SK-N-MC (cell line): ENCODE data around the gene CLNK.

Experiments
- DNase-seq: peaks from one replicate; pipeline ENCODE4 v3.0.0-alpha.2; 2011; ENCODE audit warnings: low read depth, low spot score
- H3K27ac ChIP-seq: fragments of 200-600 bp; sonication (generic); 2 replicates; pipeline ENCODE4 v1.5.1; 2016; ENCODE audit warnings: mixed run types
- H3K36me3 ChIP-seq: fragments of 200-600 bp; sonication (generic); 2 replicates; pipeline ENCODE4 v1.6.1; 2017; ENCODE audit warnings: antibody characterized with exemption, low read length, mixed read lengths; ENCODE audit not compliant: insufficient read depth
- H3K4me3 ChIP-seq: fragments of 200-600 bp; sonication (generic); 2 replicates; pipeline ENCODE4 v1.5.1; 2016
- H3K9ac ChIP-seq: fragments of 200-600 bp; sonication (generic); 2 replicates; pipeline ENCODE4 v1.8.0; 2017; ENCODE audit warnings: mixed run types, mixed read lengths; ENCODE audit not compliant: insufficient read length
- H3K9me3 ChIP-seq: fragments of 200-600 bp; sonication (generic); 2 replicates; pipeline ENCODE4 v1.6.1; 2017; ENCODE audit warnings: low read depth, mild to moderate bottlenecking, antibody characterized with exemption, low read length, moderate library complexity, mixed read lengths
- EZH2 ChIP-seq: fragments of 200-600 bp; sonication (generic); IDR thresholded peaks from one replicate; pipeline ENCODE4 v1.6.1; 2017; ENCODE audit warnings: antibody characterized with exemption
- FOXP2 ChIP-seq: optimal IDR thresholded peaks from 2 replicates; pipeline ENCODE3; 2011; ENCODE audit warnings: mild to moderate bottlenecking, moderate library complexity; ENCODE audit not compliant: insufficient read depth; ENCODE audit errors: extremely low read length, control extremely low read depth
- POLR2AphosphoS5 ChIP-seq: IDR thresholded peaks from 2 replicates; pipeline ENCODE4 v1.6.1; 2012; ENCODE audit warnings: mild to moderate bottlenecking, low read depth, low read length, borderline replicate concordance

Gene CLNK

DNA sequence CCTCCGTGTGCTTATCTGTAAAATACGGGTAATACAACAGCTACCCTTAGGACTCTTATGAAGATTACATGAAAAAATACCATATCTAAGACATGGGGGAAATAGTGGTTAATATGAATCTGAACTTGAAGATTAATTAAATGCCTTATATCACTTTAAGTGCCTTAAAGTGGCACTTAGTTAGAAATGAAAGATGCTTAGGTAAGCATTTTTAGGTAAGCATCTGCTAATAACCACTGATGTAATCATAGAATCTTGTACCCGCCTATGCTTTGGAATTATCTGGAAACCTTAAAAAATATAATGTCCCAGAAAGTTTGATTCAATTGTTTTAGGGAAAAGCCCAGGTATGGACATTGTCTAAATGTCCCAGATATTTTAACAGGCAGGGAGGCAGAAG, 12.2 kb downstream of the CLNK start:
- no peak overlapping the region for H3K27ac ChIP-seq
- TF ChIP-seq FOXP2: no peak
- TF ChIP-seq EZH2: no peak
- TF ChIP-seq POLR2AphosphoS5: no peak

DNA sequence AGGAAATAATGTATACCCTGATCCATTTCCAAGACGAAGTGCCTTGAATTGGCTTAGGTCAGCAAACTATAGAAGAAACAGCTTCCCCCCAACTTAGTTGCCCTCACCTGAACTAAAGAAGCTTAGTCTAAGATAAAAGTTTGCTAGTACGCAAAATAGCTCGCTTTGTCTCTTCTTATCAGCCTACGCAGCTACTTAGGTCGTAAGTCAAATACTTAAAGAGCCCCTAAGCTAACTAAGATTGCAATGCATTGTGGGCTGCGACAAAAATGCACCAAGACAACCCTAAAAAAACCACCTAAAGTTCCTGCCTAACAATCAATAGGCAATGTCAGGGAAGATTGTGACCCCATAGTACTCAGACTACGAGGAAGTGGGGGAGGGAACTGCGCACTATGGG, 12.8 kb downstream of the CLNK start:
- no peak overlapping the region for H3K4me3 ChIP-seq
- no peaks in the 10 kb centered on the region for H3K9me3 ChIP-seq
- H3K9ac ChIP-seq: no peak overlapping the region
- no peak overlapping the region for H3K27ac ChIP-seq
- no peaks in the 10 kb centered on the region for H3K36me3 ChIP-seq
- no peak for TF ChIP-seq POLR2AphosphoS5
- TF ChIP-seq EZH2: no peak
- TF ChIP-seq FOXP2: no peak
- DNase-seq: no peak

More for the DNA sequence above, 12.2 kb downstream of the CLNK start:
- no peak overlapping the region for H3K9ac ChIP-seq
- no peaks in the 10 kb centered on the region for H3K9me3 ChIP-seq
- H3K4me3 ChIP-seq: no peak overlapping the region
- DNase-seq: no peak
- no peaks in the 10 kb centered on the region for H3K36me3 ChIP-seq

DNA sequence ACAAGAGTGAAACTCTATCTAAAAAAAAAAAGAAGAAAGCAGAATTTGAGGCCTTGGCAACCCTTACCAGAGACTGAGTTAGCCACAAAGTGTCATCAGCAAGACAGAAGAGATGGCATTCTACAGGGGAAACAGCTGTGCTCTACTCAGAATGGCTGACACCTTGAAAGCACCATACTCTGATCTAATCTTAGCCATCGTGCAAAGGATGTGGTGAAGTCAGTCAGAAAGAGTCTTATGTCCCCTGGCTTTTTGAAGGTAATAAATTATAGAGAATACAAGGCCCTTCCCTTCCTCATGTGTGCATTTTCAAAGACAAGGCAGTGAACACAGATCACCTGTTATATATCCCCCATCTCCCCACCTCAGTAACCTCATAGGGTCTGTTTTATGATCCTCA, 13.2 kb downstream of the CLNK start:
- TF ChIP-seq FOXP2: no peak
- Histone ChIP-seq H3K27ac (no peak overlapping the region), H3K9ac (no peak overlapping the region)

DNA sequence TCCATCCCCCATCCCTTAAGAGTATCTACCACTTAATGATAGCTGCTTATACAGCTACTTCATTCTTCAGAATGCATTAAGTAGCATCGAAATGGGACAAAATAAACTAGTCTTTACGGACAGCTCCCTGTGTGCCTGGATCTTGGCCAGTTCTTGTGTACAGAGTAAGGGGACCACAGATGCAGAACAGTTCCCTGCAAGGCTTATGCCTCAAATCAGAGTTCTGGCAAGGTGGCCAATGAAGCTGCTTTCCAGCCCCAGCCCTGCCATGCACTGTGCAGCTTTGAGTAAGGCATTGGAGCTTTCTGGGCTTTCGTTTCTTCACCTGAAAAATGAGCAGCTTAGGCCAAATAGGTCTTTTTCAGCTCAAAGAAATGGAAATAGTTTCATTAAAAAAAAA, 14.2 kb downstream of the CLNK start:
- Histone ChIP-seq H3K4me3 (no peak overlapping the region), H3K9me3 (no peaks in the 10 kb centered on the region), H3K27ac (no peak overlapping the region), H3K9ac (no peak overlapping the region), H3K36me3 (no peaks in the 10 kb centered on the region)
- TF ChIP-seq EZH2: no peak
- no peak for TF ChIP-seq FOXP2
- TF ChIP-seq POLR2AphosphoS5: no peak
- DNase-seq: no peak

More for the DNA sequence above, 13.2 kb downstream of the CLNK start:
- no peak for DNase-seq
- no peak overlapping the region for H3K4me3 ChIP-seq
- no peaks in the 10 kb centered on the region for H3K36me3 ChIP-seq
- H3K9me3 ChIP-seq: no peaks in the 10 kb centered on the region

DNA sequence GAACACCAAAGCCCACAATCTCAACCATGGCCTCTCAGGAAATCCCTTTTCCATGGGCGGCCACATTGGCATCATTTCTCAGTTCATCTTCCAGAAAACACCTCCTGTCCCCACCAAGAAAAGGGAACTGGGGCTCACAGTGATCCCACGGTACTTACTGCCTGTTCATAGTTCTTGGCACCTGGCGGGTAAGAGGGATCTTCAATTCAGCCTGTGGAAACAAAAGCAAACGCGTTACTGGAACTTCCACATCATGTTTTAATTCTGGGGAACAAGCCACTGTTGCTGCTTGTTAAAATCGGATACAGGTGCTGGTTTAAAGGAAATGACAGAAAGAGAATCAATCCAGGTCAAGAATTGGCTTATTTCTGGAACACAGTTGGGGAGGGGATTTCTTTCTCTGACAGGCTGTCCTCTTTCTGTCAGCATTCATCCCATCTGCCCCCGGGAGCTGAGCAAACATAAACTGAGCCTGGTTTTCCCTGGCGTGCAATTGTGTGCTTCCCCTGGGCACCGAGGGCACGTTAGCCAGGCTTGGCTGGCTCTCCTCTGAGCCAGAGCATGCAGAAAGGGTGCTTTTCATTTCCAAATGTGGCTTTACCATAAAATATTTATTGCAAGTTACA, 16.8 kb downstream of the CLNK start:
- TF ChIP-seq EZH2: no peak
- TF ChIP-seq FOXP2: no peak
- TF ChIP-seq POLR2AphosphoS5: no peak
- H3K9me3 ChIP-seq: no peaks in the 10 kb centered on the region
- DNase-seq: no peak

DNA sequence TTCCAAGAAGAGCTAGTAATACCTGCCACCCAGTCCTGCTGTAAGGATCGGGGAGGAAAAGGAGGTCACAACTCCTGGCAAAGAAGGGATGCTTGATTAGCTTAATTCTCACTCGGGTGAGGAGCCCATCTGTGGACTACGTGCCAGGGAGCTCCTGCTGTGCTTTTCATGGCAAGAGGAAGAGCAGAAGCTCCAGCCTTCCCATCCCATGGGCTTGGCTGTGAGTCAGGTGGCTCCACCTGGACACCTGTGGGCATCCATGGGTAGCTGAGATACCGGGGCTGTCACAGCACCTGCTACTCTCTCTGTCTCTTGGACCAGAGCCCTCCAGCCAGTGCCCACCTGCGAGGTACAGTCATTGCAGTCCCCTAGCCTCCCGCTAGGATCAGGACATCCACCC, 18.0 kb downstream of the CLNK start:
- H3K27ac ChIP-seq: no peak overlapping the region
- no peaks in the 10 kb centered on the region for H3K36me3 ChIP-seq
- DNase-seq: no peak

More for the DNA sequence above, 16.8 kb downstream of the CLNK start:
- Histone ChIP-seq H3K9ac (no peak overlapping the region), H3K36me3 (no peaks in the 10 kb centered on the region), H3K27ac (no peak overlapping the region), H3K4me3 (no peak overlapping the region)

DNA sequence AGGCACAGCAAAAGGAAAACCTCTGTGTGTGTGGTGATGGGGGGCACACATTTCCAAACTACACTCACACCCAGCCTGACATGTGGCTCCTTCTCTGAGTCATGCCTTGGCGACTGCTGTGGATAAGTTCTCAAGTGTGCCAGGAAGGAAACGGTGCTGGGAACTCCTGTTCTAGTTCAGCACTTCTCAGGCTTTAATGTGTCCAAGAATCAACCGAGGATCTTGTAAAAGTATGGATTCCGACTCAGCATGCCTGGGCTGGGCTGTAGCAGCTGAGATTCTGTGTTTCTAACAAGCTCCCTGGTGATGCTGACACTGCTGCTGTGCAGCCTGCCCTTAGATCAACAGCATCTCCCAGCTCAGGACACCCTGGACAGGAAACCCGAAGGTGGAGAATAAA, 20.2 kb downstream of the CLNK start:
- TF ChIP-seq EZH2 (no peak), FOXP2 (no peak), POLR2AphosphoS5 (no peak)
- Histone ChIP-seq H3K4me3 (no peak overlapping the region), H3K27ac (no peak overlapping the region), H3K9ac (no peak overlapping the region), H3K9me3 (no peaks in the 10 kb centered on the region), H3K36me3 (no peaks in the 10 kb centered on the region)
- DNase-seq: no peak

More for the DNA sequence above, 18.0 kb downstream of the CLNK start:
- Histone ChIP-seq H3K9ac (no peak overlapping the region), H3K4me3 (no peak overlapping the region), H3K9me3 (no peaks in the 10 kb centered on the region)
- no peak for TF ChIP-seq EZH2
- TF ChIP-seq POLR2AphosphoS5: no peak
- no peak for TF ChIP-seq FOXP2

DNA sequence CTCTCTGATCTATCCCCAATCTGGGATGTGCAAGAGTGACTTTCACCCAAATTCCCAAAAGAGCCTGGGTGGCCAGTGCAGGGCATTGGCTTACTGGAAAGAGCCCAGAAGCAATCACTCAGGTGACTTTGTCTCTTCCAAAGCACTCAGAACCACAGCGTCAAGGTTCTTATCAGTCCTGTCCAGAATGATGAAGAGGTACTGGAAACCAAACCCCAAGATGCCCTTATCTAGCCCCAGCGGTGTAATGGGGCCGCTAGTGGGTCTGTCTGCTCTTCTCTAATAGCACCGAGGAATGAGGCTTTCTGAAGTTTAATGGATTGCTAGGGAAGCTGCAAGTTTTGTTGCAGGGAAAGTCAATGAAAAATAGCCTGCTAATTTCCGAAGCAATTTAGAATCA, 21.6 kb downstream of the CLNK start:
- no peak for DNase-seq
- Histone ChIP-seq H3K4me3 (no peak overlapping the region), H3K9me3 (no peaks in the 10 kb centered on the region), H3K36me3 (no peaks in the 10 kb centered on the region), H3K9ac (no peak overlapping the region), H3K27ac (no peak overlapping the region)
- TF ChIP-seq POLR2AphosphoS5 (no peak), EZH2 (no peak), FOXP2 (no peak)

DNA sequence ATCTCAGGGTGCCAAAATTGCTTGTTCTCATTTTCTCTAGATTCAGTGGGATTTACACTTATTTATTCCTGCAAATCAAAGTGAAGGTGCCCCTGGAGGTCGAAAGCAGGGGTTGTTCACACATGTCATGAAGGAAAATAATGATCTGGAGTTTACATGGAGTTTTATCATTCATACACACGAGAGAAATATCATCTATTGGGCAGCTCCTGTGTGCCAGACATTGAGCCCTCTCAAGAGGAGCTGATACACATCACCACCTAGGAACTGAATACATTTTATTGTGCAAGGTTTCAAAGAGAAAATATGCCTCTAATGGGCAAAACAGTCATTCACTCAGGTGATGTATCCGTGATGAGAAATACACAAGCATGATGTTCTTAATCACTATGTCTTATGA, 23.5 kb downstream of the CLNK start:
- Histone ChIP-seq H3K4me3 (no peak overlapping the region), H3K36me3 (no peaks in the 10 kb centered on the region), H3K27ac (no peak overlapping the region), H3K9me3 (no peaks in the 10 kb centered on the region), H3K9ac (no peak overlapping the region)
- TF ChIP-seq FOXP2: no peak
- TF ChIP-seq EZH2: no peak
- no peak for TF ChIP-seq POLR2AphosphoS5
- DNase-seq: no peak

DNA sequence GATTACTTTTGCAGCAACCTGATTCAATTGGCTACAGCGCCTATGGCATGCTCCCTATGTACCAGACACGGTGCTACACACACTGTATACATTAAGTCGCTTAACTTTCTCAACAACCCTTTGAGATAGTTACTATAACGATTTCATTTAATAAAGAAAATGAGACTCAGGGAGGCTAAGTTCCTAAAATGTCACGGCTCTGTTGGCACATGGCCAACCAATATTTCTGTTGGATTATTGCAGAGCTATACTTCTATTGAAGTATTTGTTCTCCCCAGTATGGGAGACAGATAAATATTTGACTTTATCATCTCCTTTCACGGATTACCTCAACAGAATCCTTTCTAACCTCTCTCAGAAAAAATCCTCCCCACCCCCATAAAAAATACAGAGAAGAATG, 25.3 kb downstream of the CLNK start:
- DNase-seq: no peak
- Histone ChIP-seq H3K27ac (no peak overlapping the region), H3K36me3 (no peaks in the 10 kb centered on the region), H3K4me3 (no peak overlapping the region), H3K9ac (no peak overlapping the region), H3K9me3 (no peaks in the 10 kb centered on the region)
- TF ChIP-seq FOXP2 (no peak), POLR2AphosphoS5 (no peak), EZH2 (no peak)
